ENCODE data around the gene INTS1.

The INTS1 gene

GRCh38 chr7:1533547-1534329, 29.5 kb upstream of the INTS1 start:
- H3K9me3 ChIP-seq (replicated peaks; ENCODE audit: insufficient read depth, low read length) = no peaks in the 10 kb centered on the region
- no peak overlapping the region for H3K4me3 ChIP-seq (ENCODE audit: low read length)
- no peak for DNase-seq
- 0 out of 2 replicates have a peak, but pooled peaks cover 6% of the 10 kb centered on the region for H3K27me3 ChIP-seq (replicated peaks; ENCODE audit: insufficient read depth, low read length)
- H3K4me2 ChIP-seq (ENCODE audit: low read depth, low read length) = no peak overlapping the region
- no peak overlapping the region for H3K9ac ChIP-seq (ENCODE audit: low read length)
- no peaks in the 10 kb centered on the region for H3K9me2 ChIP-seq (replicated peaks; ENCODE audit: insufficient read depth, low read length)
- H3K79me2 ChIP-seq (ENCODE audit: low read length) = peaks cover 70% of the 10 kb centered on the region
- H3K36me3 ChIP-seq (replicated peaks; ENCODE audit: insufficient read depth, low read length) = no peaks in the 10 kb centered on the region
- TF ChIP-seq EZH2phosphoT487 (IDR thresholded peaks at IDR 0.05; ENCODE audit: low read length) (no peak), EZH2 (optimal IDR thresholded peaks at IDR 0.05; ENCODE audit: low read depth, low read length) (no peak), CTCF (IDR thresholded peaks at IDR 0.05; ENCODE audit: low read length) (no peak)
- H4K20me1 ChIP-seq (ENCODE audit: insufficient read depth, low read length) = no peaks in the 10 kb centered on the region
- H3K27ac ChIP-seq (ENCODE audit: low read length) = no peak overlapping the region
- no peak overlapping the region for H2AFZ ChIP-seq (ENCODE audit: low read length)
- no peaks in the 10 kb centered on the region for H3F3A ChIP-seq (ENCODE audit: insufficient read depth, low read length)
- 0 out of 2 replicates have a peak, but pooled peaks cover 5% of the 10 kb centered on the region for H3K4me1 ChIP-seq (ENCODE audit: low read length)

GRCh38 chr7:1533255-1533546, 29.0 kb upstream of the INTS1 start:
- H3K79me2 ChIP-seq (ENCODE audit: low read length) = peaks cover 70% of the 10 kb centered on the region

DNA sequence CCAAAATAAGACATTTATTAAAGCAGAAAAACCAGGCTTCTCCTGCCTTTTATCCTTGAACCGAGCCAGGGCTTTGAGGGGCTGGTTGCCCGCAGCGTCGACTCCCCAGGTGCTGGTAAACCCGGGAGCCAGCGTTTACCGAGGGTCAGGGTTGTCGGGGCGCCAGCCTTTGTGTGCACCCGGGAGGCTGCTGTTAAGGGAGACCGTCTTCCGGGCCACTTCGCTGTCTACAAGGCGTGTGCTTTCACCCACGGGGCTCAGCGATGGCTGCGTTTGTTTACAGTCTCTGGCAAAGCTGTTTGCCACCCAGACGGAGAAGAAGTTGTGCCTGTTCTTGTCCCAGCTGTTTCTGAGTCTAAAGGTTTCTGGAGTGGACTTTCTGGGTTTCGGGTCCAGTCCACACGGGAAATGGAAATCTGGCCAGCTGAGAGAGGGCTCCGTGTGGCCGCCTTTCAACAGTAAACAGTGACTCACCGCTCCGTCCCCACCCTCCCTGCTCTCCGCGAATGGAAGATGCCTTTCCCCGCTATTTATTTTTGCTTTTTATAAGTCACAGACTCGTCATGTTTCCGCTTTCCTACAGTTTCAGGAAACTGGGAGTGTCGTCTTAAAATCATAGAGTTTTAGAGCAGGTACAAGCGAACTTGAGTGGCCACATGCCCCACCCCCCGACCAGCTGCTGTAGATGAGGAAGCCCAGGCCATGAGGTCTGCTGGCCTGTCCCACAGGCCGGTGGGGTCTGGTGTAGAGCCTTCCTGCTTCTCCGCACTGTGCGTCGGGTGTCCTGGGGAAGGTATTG, 28.5 kb upstream of the INTS1 start:
- Histone ChIP-seq H3F3A (ENCODE audit: insufficient read depth, low read length) (no peaks in the 10 kb centered on the region), H3K79me2 (ENCODE audit: low read length) (peaks cover 64% of the 10 kb centered on the region), H3K27me3 (replicated peaks; ENCODE audit: insufficient read depth, low read length) (peaks cover 13% of the 10 kb centered on the region; the same call in 1 of the 2 replicates), H3K4me2 (ENCODE audit: low read depth, low read length) (no peak overlapping the region), H3K4me3 (ENCODE audit: low read length) (no peak overlapping the region), H4K20me1 (ENCODE audit: insufficient read depth, low read length) (no peaks in the 10 kb centered on the region), H2AFZ (ENCODE audit: low read length) (no peak overlapping the region), H3K36me3 (replicated peaks; ENCODE audit: insufficient read depth, low read length) (no peaks in the 10 kb centered on the region), H3K27ac (ENCODE audit: low read length) (no peak overlapping the region), H3K4me1 (ENCODE audit: low read length) (0 out of 2 replicates have a peak, but pooled peaks cover 5% of the 10 kb centered on the region), H3K9me2 (replicated peaks; ENCODE audit: insufficient read depth, low read length) (no peaks in the 10 kb centered on the region), H3K9ac (ENCODE audit: low read length) (no peak overlapping the region), H3K9me3 (replicated peaks; ENCODE audit: insufficient read depth, low read length) (no peaks in the 10 kb centered on the region)
- TF ChIP-seq CTCF (IDR thresholded peaks at IDR 0.05; ENCODE audit: low read length) (no peak), EZH2 (optimal IDR thresholded peaks at IDR 0.05; ENCODE audit: low read depth, low read length) (no peak), EZH2phosphoT487 (IDR thresholded peaks at IDR 0.05; ENCODE audit: low read length) (no peak)
- DNase-seq = no peak

More at GRCh38 chr7:1533255-1533546, 29.0 kb upstream of the INTS1 start:
- Histone ChIP-seq H3K9ac (ENCODE audit: low read length) (no peak overlapping the region), H3K4me1 (ENCODE audit: low read length) (0 out of 2 replicates have a peak, but pooled peaks cover 5% of the 10 kb centered on the region), H3K27ac (ENCODE audit: low read length) (no peak overlapping the region), H2AFZ (ENCODE audit: low read length) (no peak overlapping the region), H3K36me3 (replicated peaks; ENCODE audit: insufficient read depth, low read length) (no peaks in the 10 kb centered on the region), H3K4me2 (ENCODE audit: low read depth, low read length) (no peak overlapping the region), H3K4me3 (ENCODE audit: low read length) (no peak overlapping the region), H3K9me3 (replicated peaks; ENCODE audit: insufficient read depth, low read length) (no peaks in the 10 kb centered on the region), H3K27me3 (replicated peaks; ENCODE audit: insufficient read depth, low read length) (peaks cover 8% of the 10 kb centered on the region; the same call in 1 of the 2 replicates), H3F3A (ENCODE audit: insufficient read depth, low read length) (no peaks in the 10 kb centered on the region), H3K9me2 (replicated peaks; ENCODE audit: insufficient read depth, low read length) (no peaks in the 10 kb centered on the region), H4K20me1 (ENCODE audit: insufficient read depth, low read length) (no peaks in the 10 kb centered on the region)
- TF ChIP-seq EZH2phosphoT487 (IDR thresholded peaks at IDR 0.05; ENCODE audit: low read length) = no peak
- TF ChIP-seq EZH2 (optimal IDR thresholded peaks at IDR 0.05; ENCODE audit: low read depth, low read length) = no peak
- TF ChIP-seq CTCF (IDR thresholded peaks at IDR 0.05; ENCODE audit: low read length) = no peak
- DNase-seq = no peak

Data from MM.1S (cell line).